T-helper 1 cell treated with Interleukin-12 subunit alpha and Interleukin-12 subunit beta and Interleukin-4 antibody, amounts not matched to agents 30 ng/mL and 1 ng/mL, for 36 hours (primary cell): ENCODE measurements around the gene PIPOX. TPM values are rescaled to one million over a fixed set of nuclear protein-coding genes. Genes with fewer than 3 reads are reported as not detected.

Experiments used
- intact Hi-C: fragments of 100-400 bp; cut with micrococcal nuclease; formaldehyde crosslinking; loops from one replicate; pipeline ENCODE4 v1.15.1; 2024
- total RNA-seq: library from RNA; stranded (reverse); gene quantifications from 2 replicates; pipeline ENCODE4 v1.2.3, GENCODE V29; 2022

The PIPOX gene
- total RNA-seq, 1 donor from 2014 or later = 2.2 TPM

DNA sequence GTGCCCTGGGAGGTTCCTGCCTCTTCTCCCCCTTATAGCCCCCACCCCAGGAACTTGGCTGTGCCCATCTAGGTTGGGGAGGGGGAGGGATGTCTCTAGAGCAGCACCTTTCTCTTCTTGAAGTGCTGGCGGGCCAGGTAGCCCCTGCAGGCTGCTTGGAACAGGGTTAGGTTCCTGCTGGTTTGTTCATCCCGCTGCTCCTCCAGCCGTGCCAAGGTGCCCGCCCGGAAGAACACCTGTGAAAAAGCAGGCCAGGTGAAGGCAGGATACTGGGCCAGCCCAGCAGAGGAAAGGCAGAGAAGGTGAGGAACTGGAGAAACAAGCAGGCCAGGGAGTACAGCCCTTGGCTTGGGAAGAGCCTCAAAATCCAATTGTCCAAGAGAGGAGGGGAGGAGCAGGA lies 56.6 kb downstream of the PIPOX start:
- intact Hi-C loops = no loop called here

DNA sequence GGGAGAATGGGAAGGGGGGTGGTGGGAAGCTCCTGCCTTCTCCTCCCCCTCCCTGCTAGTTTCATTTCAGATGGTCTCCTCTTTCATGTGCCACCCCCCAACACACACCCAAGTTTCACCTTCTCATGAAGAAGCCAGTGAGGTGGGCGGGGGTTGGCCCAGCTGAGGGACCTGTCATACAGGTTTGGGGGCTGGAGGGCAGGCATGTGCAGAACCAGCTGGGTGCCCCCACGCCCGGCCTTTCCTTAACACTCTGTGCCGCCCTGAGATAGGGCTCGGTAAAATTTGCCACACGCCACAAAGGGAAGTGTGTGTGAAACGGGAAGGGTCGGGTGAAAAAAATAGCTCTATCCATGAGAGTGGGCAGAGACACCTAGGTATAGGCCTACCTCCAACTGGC lies 57.4 kb downstream of the PIPOX start:
- intact Hi-C loops = no loop called here

GRCh38 chr17:29102046-29102445 lies 59.1 kb downstream of the PIPOX start:
- intact Hi-C loops = no loop called here

DNA sequence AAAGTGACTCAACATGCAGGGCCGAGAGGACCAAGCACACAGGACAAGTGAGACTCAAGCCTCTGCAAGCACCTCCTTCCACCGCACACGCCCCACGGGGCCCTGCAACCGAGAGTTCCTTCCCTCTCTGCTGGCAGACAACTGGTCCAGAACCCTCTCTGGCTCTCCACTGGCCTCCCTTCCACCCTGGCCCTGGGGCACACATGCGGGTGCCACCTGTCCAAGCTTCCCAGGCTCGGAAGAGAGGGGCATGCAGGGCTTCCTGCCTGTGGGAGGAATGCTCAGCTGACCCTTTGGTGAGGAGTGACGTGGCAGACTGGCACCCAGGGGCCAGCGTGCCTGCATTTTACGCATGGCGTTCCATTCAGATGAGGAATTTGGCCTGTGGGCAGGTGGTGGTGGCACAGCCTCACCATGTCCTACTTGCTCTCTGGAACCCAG lies 59.8 kb downstream of the PIPOX start:
- intact Hi-C loops = no loop called here

- intact Hi-C loops = no loop called here
These were observed 60.4 kb downstream of the PIPOX start for GRCh38 chr17:29103341-29103740.

Other genes starting within 250 kb of the PIPOX start
- 23.9 and 24.2 TPM in 2 replicates for gene FAM222B, start 200.4 kb upstream of the PIPOX start, total RNA-seq
- gene ERAL1, start 188.1 kb upstream of the PIPOX start, total RNA-seq = 46.1 and 46.9 TPM in 2 replicates
- gene FLOT2, start 145.4 kb upstream of the PIPOX start, total RNA-seq = 150 and 151 TPM in 2 replicates
- gene DHRS13, start 140.1 kb upstream of the PIPOX start, total RNA-seq = 22.8 and 26.1 TPM in 2 replicates
- gene PHF12, start 91.6 kb upstream of the PIPOX start, total RNA-seq = 73.3 and 78.5 TPM in 2 replicates
- gene SEZ6, start 37.1 kb upstream of the PIPOX start, total RNA-seq = not detected in 2 replicates
- gene MYO18A, start 137.3 kb downstream of the PIPOX start, total RNA-seq = 96.8 and 98.8 TPM in 2 replicates
- not detected in 2 replicates for gene CRYBA1, start 203.7 kb downstream of the PIPOX start, total RNA-seq